Activated CD8-positive, alpha-beta memory T cell treated with anti-CD3 and anti-CD28 coated beads for 24 hours (primary cell): ENCODE measurements around the gene FOXP4.

Source experiments
- DNase-seq: peaks from one replicate; pipeline ENCODE4 v3.0.0-alpha.2; 2020

Gene FOXP4, protein sequence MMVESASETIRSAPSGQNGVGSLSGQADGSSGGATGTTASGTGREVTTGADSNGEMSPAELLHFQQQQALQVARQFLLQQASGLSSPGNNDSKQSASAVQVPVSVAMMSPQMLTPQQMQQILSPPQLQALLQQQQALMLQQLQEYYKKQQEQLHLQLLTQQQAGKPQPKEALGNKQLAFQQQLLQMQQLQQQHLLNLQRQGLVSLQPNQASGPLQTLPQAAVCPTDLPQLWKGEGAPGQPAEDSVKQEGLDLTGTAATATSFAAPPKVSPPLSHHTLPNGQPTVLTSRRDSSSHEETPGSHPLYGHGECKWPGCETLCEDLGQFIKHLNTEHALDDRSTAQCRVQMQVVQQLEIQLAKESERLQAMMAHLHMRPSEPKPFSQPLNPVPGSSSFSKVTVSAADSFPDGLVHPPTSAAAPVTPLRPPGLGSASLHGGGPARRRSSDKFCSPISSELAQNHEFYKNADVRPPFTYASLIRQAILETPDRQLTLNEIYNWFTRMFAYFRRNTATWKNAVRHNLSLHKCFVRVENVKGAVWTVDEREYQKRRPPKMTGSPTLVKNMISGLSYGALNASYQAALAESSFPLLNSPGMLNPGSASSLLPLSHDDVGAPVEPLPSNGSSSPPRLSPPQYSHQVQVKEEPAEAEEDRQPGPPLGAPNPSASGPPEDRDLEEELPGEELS

DNA sequence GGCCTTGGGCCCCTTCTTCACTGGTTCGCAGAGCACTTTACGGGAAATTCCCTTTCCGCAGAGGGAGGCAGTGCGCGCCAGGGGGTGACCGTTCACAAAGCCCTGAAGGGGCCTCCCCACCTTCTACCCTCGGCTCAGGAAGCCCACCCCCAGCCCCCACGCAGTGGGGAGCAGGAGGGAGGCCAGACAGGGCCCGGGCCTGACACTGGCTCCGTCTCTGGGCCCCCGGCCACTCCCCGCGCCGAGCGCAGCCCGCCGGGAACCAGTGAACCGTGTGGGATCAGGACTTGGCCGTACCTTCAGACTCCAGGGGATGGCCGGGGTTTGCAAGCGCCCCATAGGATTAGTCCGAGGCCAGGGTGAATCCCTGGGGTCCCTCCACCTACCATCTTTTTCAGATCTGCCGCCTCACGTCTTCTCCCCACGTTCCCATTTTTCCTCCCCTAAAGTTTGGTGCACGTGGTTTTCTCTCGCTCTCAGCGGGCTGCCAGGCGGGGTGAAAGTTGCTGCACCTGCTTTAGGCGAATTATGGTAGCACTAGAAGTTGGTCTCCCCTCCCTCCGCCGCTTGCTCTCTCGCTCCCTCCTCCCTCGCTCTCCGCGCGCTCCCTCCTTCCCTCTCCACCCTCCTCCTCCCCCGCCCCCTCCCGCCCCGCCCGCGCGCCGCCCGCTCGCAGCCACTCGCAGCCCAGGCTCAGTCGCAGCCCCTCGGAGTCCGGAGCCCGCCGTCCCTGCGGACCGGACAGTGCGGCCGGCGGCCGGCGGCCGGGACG is at the start of gene FOXP4:
TSS of gene FOXP4 (plus strand) at position 679 of the 772 bp plus-strand sequence. CDS start 19,380 bp downstream, outside the sequence.
- peak; percentile 88 for DNase-seq

DNA sequence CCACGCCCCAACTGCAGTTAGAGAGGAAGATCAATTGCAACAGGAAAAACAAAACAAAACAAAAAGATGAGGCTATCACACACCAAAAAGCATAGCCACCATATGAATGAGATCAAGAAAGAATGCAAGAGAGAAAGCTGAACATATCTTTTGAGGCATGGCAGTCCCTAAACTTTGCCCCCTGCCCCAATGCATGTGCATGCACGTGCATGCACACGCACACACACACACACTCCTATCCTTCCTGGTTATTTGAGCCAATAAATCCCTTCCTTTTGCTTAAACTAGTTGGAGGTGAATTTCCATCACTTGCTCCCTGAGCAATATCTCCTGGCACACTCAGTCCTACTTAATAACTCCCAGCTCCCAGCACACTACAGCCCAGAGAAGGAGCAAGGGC is 48.6 kb upstream of the FOXP4 start:
- DNase-seq, result no peak

DNA sequence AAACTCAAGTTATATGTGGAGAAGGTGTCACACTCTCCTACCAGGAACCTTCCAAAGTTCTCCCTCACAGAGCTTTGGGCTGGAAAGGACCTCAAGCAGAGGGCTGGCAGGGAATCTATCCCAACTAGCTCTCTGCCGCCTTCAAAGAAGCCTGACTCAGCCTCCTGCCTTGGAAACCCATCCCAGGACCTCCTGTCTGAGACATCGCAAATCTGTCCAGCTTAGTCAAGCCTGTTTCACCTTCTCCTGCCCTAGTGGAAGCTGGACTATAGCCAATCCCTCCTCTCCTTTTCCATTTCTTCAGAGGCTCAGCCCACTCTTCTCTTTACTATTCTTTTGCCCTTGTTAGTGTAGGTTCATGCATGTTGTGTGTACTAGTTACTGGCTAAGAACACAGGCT is 48.2 kb upstream of the FOXP4 start:
- no peak for DNase-seq

DNA sequence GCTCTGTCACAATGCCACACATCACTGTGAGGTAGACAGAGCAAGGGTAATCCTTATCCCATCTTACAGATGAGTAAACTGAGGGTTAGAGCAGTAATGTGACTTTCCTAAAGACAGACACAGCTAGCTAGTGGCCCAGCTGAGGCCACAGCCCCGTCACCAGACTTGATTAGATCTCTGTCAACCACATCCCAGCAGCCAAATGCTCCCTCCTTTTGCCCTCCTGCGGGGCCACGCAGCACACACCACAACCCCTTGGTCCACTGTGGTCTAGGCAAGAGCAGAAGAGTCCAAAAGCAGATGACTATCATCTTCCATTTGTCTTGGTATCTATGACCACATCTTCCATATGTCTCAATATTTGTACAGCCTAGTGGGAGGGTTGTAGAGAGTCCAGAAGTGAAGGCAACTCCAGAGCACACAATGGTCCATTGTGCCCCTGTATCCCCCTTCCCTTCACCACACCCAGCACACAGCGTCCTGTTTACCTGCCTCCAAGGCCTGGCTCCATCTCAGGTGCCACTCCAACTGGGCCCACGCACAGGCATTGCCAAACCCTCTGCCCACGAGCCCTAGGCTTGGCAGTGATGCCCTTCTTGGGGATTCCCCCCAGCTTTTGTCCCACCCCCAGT is 47.1 kb upstream of the FOXP4 start:
- no peak for DNase-seq

DNA sequence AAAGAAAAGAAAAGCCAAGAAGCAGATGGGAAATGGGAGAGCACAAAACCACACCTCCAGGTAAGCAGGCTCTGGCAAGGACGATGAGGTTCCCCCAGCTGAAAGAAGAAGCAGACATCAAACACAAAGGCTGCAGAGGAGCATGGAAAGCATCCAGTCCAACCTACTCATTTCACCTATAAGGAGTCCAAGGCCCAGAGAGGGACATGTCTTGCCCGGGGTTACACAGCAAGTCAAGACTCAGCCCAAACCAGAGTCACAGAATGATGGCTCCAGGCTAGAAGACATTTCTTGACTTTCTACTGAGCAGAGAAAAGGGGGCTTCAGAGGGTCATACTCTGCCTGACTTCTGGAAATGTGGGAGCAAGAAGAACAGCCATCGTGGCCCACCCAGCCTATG is 45.6 kb upstream of the FOXP4 start:
- no peak for DNase-seq

DNA sequence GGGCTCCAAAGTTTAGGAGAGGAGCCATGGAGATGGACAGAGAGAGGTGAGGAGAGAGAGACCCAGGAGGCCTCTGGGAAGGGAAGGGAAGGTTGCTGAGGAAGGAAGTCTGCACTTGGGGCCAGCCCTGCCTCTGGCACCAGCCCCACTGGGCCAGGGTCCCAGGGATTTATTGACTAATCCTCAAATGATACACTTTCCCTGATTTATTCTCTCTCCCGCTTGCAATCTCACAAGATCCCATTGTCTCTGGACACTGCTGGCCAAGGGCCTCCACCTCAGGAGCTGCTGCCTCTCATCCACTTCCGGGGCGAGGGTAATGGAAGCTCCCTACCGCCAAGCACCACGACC is 43.6 kb upstream of the FOXP4 start:
- no peak for DNase-seq

DNA sequence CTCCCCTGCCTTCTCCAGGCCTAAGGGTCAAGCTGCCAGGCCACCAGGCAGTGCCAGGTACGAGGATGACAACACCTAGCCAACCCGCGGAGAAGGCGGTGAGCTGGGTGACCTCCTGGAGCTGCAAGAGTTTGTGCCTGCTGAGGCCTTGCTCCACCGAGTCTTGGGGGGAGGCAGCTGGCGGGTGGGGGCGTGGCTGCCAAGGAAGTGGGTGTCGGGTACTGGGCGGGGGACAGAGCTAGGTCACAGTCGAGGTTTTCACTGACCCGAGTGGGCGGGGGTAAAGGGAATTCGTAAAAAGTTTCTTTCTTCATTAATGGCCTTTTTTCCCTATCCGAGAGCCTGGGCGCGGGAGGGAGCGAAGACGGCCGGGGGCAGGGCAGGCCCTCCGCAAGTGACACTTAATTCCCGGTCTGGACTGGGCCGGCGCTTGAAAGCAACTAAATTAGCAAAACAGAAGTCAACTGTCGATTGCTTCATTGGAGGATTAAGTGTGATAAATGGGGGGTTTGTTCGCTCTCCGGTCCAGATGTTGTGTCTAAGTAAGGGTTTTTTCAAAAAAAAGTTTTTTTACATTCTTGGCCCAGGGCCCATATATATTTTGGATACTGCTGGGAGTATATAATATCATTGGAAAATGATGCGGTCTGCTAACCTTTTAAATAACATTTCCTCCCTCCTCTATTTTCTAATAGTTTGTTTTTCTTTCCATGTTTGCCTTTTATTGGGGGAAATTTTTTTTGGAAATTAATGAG is 43.1 kb upstream of the FOXP4 start:
- DNase-seq, result no peak

DNA sequence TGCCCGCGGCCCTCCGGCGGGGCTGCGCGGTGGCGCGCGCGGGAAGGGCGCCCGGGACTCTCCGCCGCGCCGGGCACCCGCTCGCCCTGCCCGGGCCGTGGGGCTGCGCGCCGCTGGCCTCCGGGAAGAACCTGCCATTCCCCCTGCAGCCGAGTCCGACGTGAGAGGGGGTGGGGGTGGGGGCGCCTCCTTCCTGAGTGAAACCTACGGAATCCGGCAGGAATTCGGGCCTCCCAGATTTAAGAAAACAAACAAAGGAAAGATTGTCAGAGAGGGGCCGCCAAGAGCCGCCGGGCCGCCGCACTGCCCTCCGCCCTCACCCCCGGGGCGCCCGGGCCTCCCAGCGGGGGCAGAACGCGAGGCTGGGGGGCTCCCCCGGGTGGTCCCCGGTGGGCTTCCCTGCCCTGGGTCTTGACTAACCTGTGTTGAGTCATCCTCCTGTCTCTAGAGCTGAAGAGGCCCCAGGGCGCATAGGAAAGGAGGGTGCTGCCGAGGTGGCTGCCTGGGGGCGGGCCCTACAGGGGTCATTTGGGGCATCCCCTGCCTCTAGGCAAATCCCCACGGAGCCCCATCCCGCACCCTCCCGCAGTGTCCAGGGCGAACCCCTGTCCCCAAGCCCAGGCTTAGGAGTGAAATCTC is 42.2 kb upstream of the FOXP4 start:
- DNase-seq, result peak; percentile 69

DNA sequence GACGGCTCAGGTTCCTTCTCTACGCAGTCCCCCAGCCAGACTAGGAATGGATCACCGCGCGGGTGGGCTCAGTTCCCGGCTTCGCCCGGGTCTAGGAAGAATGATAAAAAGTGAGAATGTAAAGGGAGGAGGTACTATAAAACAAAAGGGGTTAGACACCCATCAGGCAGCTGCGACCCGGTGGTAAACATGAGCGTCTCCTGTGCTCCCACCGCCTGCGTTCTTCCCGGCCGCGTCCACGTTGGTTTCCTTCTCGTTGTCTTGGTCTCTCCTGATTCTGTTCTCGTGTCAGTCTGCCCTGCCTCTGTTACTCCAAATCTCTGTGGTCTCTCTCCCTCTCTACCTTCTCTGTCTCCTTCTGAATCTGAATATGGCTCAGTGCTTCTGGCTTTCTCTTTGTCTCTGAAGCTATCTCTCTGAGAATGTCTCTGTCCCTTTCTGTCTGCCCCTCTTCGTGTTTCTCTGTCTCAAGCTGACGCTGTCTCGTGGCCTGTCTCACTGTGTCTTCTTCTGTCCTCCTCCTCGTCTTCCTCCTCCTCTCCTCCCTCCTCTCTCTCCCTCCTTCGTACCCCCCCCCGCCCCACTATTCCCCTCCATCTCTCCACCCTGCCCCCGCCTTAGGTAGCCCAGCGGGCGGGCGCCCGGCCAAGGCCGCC is 41.6 kb upstream of the FOXP4 start:
- DNase-seq, result no peak

DNA sequence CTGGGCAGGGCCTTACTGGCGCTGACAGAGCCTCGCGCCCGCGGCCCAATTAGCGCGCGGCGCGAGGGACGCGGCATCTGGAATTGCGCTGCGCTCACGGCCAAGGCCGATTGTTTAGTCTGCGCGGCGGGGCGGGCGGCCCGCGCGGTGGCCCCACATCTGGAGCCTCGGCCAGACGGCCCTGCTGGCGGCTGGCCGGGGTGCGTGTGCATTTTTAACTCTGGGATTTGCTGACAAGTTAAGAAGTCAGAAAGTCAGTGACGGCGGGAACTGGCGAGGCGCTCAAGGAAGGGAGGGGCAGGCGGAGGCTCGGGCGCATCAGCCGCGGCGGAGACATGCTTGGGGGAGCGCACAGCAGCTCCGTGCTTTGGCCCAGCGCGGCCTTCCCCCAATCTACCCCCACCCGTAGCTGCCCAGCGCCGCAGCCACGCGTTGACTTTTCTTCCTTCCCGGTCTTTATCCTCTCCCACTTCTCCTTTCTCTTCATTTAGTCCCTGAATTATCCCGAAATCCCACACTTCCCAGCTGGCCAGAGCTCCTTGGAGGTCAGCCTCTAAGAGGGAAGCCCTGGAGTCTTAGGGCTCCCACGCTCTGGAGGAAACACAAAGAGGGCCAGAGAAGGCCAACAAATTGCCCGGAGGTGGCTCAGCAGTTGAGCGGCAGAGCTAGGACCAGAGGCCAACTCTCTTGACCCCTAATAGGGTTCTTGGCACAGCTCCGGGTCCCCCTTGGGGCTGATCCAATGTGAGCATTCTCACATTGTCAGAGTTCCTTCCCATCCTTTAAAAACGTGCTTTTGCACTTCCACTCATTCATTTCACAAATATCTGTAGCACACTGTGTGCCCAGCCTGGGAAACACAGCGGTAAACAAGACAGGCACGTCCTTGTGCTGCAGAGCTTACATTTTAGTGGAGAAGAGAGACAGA is 40.8 kb upstream of the FOXP4 start:
- no peak for DNase-seq

DNA sequence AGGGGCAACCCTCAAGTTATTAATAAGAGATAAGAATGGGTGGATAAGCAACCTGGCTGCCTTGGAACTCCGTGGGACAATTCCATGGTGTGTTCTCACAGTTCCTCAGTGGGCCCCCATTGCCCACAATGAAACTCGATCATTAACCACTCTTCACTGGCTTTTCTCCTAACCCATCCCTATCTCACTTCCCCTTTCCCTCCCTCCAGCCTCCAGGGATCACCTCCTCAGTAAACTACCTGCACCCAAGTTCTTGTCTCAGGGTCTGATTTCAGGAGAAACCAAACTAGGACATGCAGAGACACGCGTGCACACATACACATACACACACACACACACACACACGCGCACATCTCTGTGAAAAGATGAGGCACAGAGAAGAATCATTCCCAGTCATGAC is 37.7 kb upstream of the FOXP4 start:
- DNase-seq, result no peak

DNA sequence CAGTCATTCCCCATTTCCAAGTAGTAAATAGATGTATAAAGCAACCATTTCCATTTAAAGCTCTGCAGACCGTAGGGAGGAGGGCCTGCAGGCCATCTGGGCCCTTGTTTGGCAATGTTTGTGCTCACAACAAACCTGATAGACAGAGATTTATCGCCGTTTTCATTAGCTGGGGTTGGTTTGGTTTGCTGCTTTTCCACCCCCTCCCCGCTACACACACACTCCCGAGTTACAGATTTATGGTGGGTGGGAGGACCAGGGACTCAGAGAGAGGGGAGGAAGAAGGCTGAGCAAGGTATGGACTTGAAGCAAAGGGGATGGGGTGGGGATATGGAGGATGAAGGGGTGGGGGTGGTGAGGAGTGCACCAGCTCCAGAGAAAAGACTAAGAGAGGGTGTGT is 36.6 kb upstream of the FOXP4 start:
- no peak for DNase-seq

DNA sequence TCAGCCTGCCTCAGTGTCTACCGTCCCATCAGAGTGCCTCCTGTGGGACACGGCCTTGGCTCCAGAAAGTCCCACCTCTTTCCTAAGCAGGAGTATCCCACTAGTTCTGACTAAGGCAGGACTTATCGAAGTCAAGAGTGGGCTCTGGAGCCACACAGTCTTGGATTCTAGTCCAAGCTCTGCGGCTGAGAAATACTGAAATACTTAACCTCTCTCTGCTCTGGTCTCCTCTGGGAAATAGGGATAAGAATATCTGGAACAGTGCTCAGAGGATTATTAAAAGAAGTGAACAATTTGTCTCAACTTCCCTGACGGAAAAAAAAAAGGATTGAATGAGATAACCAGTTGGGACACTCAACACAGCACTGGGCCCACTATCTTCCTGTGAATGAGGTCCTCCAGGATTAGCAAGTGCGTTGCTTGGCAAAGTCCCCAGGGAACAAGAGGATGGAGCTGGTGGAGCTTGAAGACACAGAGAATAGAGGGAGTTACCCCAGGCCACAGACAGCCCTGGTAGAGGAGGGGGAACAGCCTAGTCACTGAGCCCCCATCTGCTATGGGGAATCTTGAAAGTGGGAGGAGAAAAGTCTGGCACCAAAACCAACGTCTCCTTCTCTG is 34.6 kb upstream of the FOXP4 start:
- DNase-seq, result no peak

DNA sequence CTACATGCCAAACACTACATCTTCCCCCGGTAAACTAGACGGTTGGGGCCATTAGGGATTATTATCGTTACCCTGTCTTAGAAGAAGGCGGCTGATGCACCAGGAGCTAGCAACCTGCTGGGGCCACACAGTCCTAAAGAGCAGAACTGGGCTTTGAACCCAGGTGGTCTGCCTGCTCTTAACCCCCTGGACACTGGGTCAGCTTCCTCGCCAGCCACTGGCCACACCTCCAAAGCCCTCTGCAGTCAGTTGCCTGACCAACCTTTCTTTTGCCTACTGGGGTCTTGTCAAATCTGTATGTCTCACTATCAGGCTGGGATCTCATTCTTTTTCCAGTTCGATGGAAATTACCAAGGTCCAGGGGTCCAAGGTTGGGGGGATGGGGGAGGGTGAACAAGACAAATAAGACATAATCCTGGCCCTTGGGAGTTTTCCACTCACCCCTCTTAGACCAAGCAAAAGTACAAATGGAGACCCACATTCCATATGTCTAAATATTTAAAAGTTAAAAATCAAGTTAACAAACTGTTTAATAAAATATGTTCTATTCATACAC is 34.0 kb upstream of the FOXP4 start:
- DNase-seq, result no peak

DNA sequence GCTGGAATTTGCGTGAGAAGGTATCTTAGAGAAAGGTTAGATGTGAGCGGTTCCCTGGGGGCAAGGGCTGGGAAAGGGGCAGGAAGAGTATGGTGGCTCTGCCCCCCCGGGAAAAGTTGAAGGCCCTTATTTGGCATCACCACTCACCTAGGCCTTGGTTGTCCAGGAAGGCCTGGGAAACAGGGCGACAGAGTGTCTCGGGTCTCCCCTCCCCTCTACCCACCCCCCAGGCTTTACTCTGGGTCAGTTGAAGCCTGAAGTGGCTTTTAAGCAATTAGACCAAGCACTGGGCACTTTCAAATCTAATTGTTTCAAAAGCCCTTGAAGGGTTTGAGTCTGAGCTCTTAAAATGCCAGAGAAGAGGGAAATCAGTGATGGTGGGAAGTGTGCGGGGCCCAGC is 30.2 kb upstream of the FOXP4 start:
- DNase-seq, result no peak

DNA sequence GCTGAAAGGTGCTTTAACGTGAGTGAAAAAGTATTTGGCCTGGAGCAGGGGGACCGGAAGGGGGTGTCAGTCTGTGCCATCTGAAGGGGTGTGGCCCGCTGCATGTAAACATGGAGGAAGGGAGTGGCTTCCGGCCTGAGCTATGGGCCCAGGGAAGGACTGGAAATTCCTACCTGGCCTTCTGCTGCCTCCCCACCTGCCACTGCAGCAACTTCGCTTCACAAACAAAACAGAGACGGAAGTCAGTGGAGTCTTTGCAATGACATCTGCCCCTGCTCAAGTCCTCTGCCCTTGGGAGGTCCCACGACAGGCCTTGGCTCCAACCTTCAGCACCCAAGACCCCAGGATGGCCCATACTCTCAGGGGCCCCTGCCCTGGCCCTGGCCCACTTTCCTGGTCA is 28.1 kb upstream of the FOXP4 start:
- no peak for DNase-seq

DNA sequence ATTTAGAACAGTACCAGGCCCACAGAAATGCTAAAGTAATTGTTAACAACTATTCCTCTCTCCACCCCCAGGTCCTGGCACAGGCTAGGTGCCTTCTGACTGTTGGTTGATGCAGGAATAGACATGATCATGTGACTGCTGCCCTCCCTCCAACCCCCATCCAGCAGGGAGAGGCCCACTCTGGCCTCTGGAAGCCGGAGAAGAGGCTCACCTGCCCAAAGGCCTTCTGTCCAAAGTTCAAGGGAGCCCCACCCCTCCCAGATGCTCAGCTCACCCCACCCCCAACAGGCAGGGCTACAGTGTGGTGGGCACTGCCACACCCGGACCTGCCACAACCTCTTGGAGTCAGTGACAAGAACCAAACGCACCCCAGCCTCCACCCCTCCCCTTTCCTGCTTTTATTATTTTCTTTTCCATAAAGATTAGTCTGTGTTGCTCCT is 26.9 kb upstream of the FOXP4 start:
- DNase-seq, result no peak

DNA sequence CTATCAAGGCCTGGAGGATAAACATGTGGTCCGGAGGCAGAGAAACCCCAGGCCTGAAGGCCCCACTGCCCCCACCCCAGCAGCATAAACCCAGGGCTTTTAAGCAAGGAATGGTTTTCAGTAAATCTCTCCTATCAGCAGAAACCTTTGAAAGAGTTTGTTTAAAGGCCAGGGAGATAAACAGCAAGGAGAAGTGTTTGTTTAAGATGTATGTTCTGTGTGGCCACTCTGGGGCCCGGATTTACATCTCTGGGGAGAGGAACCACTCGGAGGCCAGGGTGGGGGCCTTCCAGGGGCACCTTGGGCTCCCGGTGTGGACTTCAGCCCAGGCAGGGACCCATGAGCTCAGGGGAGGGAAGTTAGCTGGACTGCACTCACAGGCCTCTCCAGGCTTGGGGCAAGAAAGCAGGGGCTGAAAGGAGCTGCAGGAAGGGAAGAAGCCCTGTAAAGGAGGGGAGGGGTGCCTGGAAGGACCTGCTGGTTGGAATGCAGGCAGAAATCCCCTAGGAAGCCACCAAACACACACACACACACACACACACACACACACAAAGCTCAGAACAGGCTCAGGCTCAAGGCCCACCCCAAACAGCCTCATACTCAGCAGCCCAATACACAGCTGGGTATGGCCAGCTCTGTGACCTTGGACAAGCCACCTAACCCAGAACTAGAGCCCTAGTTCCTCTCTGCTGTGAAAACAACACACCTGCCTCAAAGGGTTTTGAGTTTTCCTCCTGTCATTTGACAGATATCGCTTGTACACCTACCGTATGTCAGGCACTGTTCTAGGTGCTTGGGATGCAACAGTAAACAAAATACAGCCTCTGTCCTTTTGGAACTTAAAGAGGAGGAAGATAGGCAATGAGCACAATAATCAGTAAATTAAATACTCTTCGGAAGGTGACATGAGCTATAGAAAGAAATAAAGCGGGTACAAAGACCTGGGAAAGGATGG is 26.2 kb upstream of the FOXP4 start:
- DNase-seq, result no peak
